ACC112 (cell line): ENCODE data around the gene ADAMTS12.

Source experiments
- H2AFZ ChIP-seq: fragments of 200-600 bp; sonication (generic); one replicate; pipeline ENCODE4 v1.6.0; 2017; ENCODE audit warnings: antibody characterized with exemption, low read length; ENCODE audit not compliant: unreplicated experiment
- H3K27ac ChIP-seq: fragments of 200-600 bp; sonication (generic); 2 replicates; pipeline ENCODE4 v1.5.1; 2014; ENCODE audit warnings: low read depth, mild to moderate bottlenecking, antibody characterized with exemption, low read length, moderate library complexity
- H3K27me3 ChIP-seq: fragments of 200-600 bp; sonication (generic); 2 replicates; pipeline ENCODE4 v1.6.1; 2014; ENCODE audit warnings: mild to moderate bottlenecking, antibody characterized with exemption, low read length, moderate library complexity, mixed read lengths; ENCODE audit not compliant: insufficient read depth
- H3K36me3 ChIP-seq: fragments of 200-600 bp; sonication (generic); 2 replicates; pipeline ENCODE4 v1.6.1; 2016; ENCODE audit warnings: mild to moderate bottlenecking, antibody characterized with exemption, low read length, moderate library complexity, mixed read lengths; ENCODE audit not compliant: insufficient read depth
- H3K4me1 ChIP-seq: fragments of 200-600 bp; sonication (generic); one replicate; pipeline ENCODE4 v1.6.1; 2016; ENCODE audit warnings: low read length, mixed read lengths; ENCODE audit not compliant: insufficient read depth, unreplicated experiment, control insufficient read depth
- H3K4me3 ChIP-seq: fragments of 200-600 bp; sonication (generic); 2 replicates; pipeline ENCODE4 v1.5.1; 2014; ENCODE audit warnings: mild to moderate bottlenecking, low read depth, low read length
- H3K79me2 ChIP-seq: fragments of 200-600 bp; sonication (generic); one replicate; pipeline ENCODE4 v1.6.0; 2016; ENCODE audit warnings: low read length; ENCODE audit not compliant: control insufficient read depth, unreplicated experiment, insufficient read depth

ADAMTS12 gene

DNA sequence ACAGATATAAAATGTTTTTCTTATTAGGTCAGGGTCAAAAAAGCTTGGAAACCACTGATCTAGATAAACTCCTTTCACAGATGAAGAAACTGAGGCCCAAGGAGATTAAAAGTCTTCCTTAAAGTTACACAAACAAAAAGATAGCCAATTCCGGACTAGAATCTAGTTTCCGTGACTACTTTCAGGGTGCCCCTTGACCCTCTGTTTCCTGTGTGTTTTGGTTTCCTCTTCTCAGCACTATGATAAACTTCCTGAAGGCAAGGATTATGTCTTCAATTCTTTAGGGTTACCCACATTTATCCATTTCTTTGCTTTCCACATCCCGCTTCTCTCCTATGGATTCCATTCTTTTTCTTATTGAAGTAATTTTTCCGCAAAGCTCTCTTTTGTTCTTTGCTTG is 83.1 kb downstream of the ADAMTS12 start:
- Histone ChIP-seq H3K4me1 (peaks cover 60% of the 10 kb centered on the region), H3K79me2 (peaks cover 18% of the 10 kb centered on the region), H2AFZ (no peak overlapping the region), H3K27ac (peak overlapping the region; percentile 96), H3K27me3 (no peaks in the 10 kb centered on the region), H3K4me3 (no peak overlapping the region), H3K36me3 (no peaks in the 10 kb centered on the region)

DNA sequence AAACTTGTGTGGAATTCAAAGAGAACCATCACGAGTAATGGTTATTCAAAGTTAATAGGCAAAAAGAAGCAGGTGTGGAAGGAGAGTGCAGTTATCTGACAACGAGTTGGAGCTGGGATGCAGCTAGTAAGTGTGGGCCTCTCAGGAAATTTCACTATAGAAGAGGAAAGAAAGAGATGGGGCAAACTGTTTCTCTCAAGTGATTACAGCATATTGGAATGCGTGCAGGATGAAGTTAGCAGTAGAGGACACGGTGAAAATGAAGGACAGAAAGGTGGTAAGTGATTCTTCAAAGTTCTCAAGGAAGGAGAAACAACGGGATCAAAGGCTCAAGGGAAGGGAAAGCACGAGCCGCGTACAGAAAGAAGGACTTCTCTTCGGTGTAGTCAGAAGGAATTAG is 84.0 kb downstream of the ADAMTS12 start:
- H3K27me3 ChIP-seq = no peaks in the 10 kb centered on the region
- H2AFZ ChIP-seq = no peak overlapping the region
- peak overlapping the region; percentile 6; the same call in 1 of the 2 replicates for H3K4me3 ChIP-seq
- H3K27ac ChIP-seq = peak overlapping the region; percentile 96
- H3K4me1 ChIP-seq = peaks cover 55% of the 10 kb centered on the region
- H3K36me3 ChIP-seq = no peaks in the 10 kb centered on the region
- H3K79me2 ChIP-seq = peaks cover 18% of the 10 kb centered on the region

DNA sequence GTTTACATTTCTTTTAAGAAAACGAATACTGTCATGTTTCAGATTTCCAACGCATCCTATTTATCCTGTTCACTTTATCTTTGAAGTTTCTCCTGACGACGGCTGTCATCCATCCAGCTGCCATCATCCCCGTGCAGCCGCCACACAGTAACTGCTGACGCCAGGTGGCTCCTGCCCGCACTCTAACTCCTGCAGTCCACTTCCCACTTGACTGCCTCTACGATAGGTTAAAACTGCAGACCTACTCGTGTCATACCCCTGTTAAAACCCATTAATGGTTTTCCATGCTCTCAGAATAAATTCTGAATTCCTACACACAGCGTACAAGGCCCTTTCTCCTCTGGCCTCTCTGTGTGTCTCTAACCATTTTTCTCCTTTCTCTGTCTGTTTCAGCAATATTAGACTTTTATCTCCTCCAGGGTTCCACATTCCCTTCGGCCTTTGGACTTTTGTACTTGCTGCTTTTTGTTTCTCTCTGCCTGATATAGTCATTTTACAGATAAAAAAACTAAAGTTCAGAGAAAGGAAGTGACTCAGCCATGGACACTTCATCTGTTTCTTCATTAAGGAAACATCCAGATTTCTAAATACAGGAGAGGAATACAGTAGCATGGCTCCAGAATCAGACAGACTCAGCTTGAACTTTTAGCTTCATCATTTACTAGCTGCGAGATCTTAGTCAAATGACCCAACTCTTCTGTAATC is 84.9 kb downstream of the ADAMTS12 start:
- Histone ChIP-seq H3K4me1 (peaks cover 55% of the 10 kb centered on the region), H3K79me2 (peaks cover 18% of the 10 kb centered on the region), H3K27ac (peak overlapping the region; percentile 96), H3K4me3 (peak overlapping the region; percentile 37; the same call in 1 of the 2 replicates), H2AFZ (no peak overlapping the region), H3K36me3 (0 out of 2 replicates have a peak, but pooled peaks cover 3% of the 10 kb centered on the region), H3K27me3 (no peaks in the 10 kb centered on the region)

DNA sequence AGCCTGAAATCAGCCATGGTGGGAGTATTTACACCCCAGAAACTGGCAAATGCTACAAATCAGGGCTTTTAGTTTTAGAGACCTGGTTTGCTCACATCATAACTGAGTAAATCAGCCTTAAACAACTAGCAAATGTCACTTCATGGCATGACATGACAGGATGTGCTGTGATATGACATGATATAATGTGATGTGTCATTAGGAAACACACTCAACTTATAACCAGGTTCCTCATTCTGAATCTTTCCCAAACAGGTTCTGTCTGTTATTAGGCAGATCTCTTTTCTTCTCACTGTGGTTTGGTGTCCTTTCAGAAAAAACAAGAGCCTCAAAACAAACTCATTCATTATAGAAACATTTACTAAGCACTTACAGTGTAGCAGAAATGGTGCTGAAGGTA is 90.5 kb downstream of the ADAMTS12 start:
- no peak overlapping the region for H2AFZ ChIP-seq
- H3K4me3 ChIP-seq = no peak overlapping the region
- H3K4me1 ChIP-seq = peaks cover 3% of the 10 kb centered on the region
- H3K27me3 ChIP-seq = no peaks in the 10 kb centered on the region
- H3K27ac ChIP-seq = no peak overlapping the region
- H3K79me2 ChIP-seq = peaks cover 9% of the 10 kb centered on the region
- H3K36me3 ChIP-seq = 0 out of 2 replicates have a peak, but pooled peaks cover 10% of the 10 kb centered on the region

DNA sequence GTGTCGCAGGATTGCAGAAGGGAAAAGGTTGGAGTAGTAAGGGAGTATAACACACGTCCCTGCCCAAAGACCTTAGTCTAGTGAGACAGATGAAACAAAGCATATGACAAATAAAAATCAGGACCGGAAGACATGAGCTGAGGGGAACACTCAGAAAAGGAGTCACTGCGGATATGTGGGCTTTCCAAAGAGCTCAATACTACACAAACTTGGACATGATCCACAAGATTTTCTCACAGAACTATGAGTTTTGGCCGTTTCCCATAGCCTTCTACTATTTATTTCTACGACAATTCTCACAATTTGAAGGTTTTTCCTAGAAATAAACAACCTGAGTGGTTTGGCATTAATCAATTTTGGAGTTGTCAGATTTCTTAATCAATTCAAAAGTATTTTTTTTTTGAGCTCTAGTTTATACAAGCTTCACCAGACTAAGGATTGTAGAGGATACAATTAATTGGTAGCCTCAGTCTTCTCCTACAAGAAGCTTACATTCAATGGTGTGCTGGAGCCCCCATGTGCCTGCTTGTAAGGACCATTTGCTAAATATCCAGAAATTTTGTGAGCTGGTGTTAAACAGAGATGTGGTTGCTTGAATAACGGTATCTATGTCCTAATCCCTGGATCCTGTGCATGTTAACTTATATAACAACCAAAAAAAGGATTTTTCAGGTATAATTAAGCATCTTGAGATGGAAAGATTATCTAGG is 91.4 kb downstream of the ADAMTS12 start:
- Histone ChIP-seq H3K79me2 (peaks cover 6% of the 10 kb centered on the region), H3K27me3 (no peaks in the 10 kb centered on the region), H3K27ac (no peak overlapping the region), H3K36me3 (0 out of 2 replicates have a peak, but pooled peaks cover 10% of the 10 kb centered on the region), H2AFZ (no peak overlapping the region), H3K4me1 (peaks cover 4% of the 10 kb centered on the region), H3K4me3 (no peak overlapping the region)

DNA sequence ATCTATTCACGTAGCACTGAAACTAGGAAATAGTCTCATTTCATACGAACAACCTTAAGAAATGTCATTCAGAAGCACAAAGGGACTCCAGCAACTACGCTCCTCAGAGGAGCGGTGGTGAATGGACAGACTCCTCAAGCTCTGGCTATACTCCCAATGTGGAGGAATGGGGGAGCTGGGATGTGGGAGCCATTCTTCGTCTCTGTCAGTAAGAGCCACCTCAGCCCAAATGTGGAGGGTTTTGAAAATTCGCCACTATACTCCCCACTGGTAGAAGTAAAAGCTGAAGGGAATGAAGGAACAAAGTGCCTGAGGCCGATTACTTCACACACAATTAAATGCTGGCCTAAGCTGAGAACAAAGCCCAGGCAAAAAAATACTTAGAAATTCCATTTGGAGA is 96.3 kb downstream of the ADAMTS12 start:
- no peak overlapping the region for H3K4me3 ChIP-seq
- peak overlapping the region; percentile 51; the same call in 1 of the 2 replicates for H3K27ac ChIP-seq
- H3K4me1 ChIP-seq = peaks cover 14% of the 10 kb centered on the region
- H3K36me3 ChIP-seq = no peaks in the 10 kb centered on the region
- H3K79me2 ChIP-seq = peaks cover 4% of the 10 kb centered on the region
- H3K27me3 ChIP-seq = no peaks in the 10 kb centered on the region
- H2AFZ ChIP-seq = no peak overlapping the region

DNA sequence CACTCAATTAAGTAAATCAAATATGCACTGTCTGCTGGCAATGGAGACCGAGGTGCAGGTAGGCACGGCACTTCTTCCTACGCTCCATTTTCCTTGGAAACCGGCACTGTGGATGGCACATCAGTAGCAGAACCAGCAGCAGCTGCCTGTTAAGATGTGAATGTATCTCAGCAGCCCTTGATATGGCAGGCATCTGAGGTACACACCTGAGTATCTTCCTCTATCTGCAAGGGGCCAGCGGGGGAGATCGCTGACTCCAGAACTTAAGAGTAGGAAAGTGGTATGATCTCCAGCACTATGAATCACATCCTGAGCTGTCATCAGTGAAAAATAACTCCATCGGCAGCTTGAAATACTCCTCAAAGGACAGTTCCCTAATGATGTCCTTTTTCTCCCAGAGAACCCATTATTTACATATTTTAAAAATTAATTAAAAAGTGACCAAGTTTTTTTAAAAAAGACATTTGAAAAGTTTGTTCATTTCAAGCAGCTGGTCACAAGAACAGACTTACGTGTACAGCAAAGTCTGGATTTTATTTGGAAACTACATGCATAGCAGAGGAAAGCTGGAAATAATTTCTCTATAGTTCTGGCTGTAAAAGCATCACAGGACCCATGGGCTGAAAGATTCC is 97.1 kb downstream of the ADAMTS12 start:
- Histone ChIP-seq H3K4me3 (no peak overlapping the region), H2AFZ (no peak overlapping the region), H3K79me2 (peaks cover 4% of the 10 kb centered on the region), H3K36me3 (no peaks in the 10 kb centered on the region), H3K27ac (peak overlapping the region; percentile 51), H3K27me3 (no peaks in the 10 kb centered on the region), H3K4me1 (peaks cover 18% of the 10 kb centered on the region)

DNA sequence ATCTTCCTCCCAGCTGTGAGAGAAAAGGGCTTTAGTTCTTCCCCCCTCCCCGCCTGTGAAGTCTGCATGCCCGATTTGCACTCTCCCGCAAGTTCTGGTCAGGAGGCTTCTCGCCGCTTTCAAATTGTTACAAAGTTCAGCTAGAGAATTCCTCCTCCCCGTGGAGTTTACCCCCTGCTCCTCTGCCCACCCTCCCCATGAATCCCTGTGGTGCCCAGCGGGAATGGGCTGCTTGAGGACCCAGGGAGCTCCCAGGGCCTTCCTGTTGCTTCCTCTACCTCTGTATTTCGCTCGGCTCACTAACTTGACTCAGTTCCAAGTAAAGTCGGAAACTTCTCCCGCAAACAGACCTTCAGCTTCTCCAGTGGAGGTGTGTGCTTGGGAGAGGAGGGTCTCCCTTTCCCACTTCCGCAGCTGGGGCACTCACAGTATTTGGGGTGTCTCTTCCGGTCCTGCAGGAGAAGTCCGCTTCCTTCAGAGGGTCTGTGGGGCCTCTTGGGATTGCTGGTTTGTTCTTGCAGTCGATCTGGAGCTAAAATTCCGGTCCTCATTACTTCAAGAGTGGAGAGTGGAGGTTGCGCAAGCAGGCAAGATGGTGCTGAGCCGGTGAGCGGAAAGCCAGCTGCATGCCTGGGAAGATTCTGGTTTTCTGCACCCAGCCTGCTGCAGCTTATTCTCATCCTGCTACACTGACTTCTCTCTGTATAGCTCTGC is 97.8 kb downstream of the ADAMTS12 start:
- no peak overlapping the region for H2AFZ ChIP-seq
- H3K79me2 ChIP-seq = peaks cover 4% of the 10 kb centered on the region
- no peaks in the 10 kb centered on the region for H3K36me3 ChIP-seq
- H3K27me3 ChIP-seq = no peaks in the 10 kb centered on the region
- H3K27ac ChIP-seq = no peak overlapping the region
- H3K4me1 ChIP-seq = peaks cover 25% of the 10 kb centered on the region
- no peak overlapping the region for H3K4me3 ChIP-seq

DNA sequence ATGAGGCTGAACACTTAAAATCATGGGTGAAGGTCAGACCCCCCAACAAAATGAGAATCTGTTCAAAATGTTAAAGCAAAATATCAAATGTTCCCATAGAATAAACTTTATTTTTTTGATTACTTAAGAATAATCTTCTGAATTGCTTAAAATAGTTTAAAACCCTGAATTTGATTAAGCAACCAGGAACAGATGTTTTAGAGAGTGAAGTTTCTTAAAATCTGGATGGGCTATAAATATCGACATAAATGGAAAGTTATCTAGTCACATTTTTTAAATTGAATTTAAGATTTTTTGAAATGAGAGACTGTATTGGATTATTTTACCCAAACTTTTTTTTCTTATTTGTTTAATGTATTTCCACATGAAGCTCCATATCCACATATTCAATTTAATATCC is 98.5 kb downstream of the ADAMTS12 start:
- Histone ChIP-seq H2AFZ (no peak overlapping the region), H3K4me1 (peaks cover 31% of the 10 kb centered on the region), H3K36me3 (no peaks in the 10 kb centered on the region), H3K27me3 (no peaks in the 10 kb centered on the region), H3K79me2 (peaks cover 4% of the 10 kb centered on the region), H3K27ac (no peak overlapping the region; the same call in 1 of the 2 replicates), H3K4me3 (no peak overlapping the region)

DNA sequence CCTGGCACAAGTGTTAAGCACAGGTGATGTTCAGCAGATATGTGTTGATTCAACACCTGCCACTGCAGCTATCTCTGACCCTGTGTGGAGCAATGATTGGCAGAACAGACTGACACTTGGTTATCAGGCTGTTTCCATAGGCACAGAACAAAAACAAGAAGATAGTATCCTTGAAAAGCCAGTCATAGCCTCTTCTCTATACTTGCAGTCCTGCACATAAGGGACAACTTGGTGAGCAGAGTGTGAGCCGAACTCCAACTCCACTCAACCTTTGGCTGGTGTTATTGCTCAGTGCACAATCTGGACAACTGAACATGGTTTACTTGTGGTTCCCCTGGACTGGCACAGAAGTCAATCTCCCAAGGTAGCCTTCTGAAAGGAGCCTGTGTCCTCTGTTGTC is 99.2 kb downstream of the ADAMTS12 start:
- H3K27ac ChIP-seq = peak overlapping the region; percentile 6; the same call in 1 of the 2 replicates

More for the DNA sequence above, 99.2 kb downstream of the ADAMTS12 start:
- Histone ChIP-seq H3K36me3 (no peaks in the 10 kb centered on the region), H3K79me2 (peaks cover 9% of the 10 kb centered on the region), H3K4me1 (peaks cover 37% of the 10 kb centered on the region), H3K27me3 (no peaks in the 10 kb centered on the region), H3K4me3 (no peak overlapping the region), H2AFZ (no peak overlapping the region)
